ENCODE measurements around the gene LCLAT1.
"Not testable (repeated sequence)": the region's sequence is repeated elsewhere in the genome, so short reads cannot be mapped to it uniquely, and the experiment has no call there.

LCLAT1 gene

DNA sequence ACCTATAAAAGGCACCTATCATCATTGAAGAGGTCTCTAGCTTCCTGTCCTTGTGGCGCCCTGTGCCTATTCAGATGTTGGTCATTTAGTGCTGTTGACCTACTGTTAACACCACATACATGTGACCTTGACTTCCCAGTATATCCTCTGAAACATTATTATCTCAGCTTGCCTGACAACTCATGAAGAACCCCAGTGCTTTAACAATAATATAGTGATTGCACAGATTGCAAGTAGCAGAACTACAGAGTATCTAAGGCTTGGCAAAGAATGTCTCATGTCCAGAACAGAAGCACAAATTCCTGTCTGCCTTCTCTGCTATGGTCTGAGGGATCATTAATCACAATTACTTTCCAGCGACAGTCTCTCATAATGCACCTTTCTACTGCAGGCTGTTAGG lies 165.3 kb downstream of the LCLAT1 start:
- DNase-seq = no peak

GRCh38 chr2:30613001-30613400 lies 166.0 kb downstream of the LCLAT1 start:
- DNase-seq = no peak

- DNase-seq = not testable (repeated sequence)
These were observed 167.2 kb downstream of the LCLAT1 start for GRCh38 chr2:30614227-30614626.

- DNase-seq = no peak
These were observed 168.9 kb downstream of the LCLAT1 start for GRCh38 chr2:30615926-30616325.

DNA sequence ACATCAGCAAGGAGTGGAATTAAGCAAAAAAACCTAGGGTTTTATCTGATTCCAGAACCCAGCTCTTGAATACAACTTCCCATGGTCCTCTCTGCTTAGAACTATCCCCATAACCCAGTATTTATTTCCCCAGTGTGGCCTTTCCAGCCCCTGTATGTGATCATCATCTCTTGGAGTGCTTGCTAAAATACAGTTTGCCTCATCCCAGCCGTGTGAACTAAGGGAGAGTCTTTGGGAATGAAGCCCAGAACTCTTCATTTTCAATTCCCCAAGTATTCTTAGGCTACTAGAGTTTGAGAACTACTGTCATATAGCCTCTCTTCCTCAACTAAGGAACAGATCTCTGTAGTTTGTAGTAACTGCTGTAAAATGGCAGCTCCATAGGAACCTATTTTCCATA lies 173.1 kb downstream of the LCLAT1 start:
- no peak for DNase-seq

- no peak for DNase-seq
These were observed 174.8 kb downstream of the LCLAT1 start for GRCh38 chr2:30621836-30622235.

GRCh38 chr2:30622452-30622851 lies 175.4 kb downstream of the LCLAT1 start:
- no peak for DNase-seq

- DNase-seq = no peak
These were observed 178.2 kb downstream of the LCLAT1 start for GRCh38 chr2:30625276-30625675.

GRCh38 chr2:30625701-30626100 lies 178.7 kb downstream of the LCLAT1 start:
- no peak for DNase-seq

GRCh38 chr2:30626397-30626796 lies 179.4 kb downstream of the LCLAT1 start:
- no peak for DNase-seq

DNA sequence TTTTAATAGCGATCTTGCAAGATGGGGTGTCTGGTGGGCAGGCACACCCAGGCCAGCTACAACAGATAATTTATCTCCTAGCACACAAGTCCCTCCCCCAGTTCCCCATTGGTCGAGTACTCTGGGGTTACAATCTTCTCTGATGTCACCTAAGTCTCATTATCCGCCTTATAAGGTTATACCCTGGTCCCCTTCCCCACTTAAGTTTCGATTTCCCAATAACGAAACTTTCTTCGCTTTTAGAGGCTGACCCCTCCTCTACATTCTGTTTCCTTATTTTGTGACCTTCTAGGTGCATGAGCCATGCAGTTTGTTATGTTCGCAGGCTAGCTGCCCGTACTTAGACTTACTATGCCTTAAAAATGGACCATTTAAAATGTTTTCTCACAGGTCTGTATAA lies 180.1 kb downstream of the LCLAT1 start:
- DNase-seq = no peak

- no peak for DNase-seq
These were observed 181.3 kb downstream of the LCLAT1 start for GRCh38 chr2:30628341-30628740.

- DNase-seq = peak; percentile 69
These were observed 182.8 kb downstream of the LCLAT1 start for GRCh38 chr2:30629866-30630265.

- DNase-seq = peak; percentile 46
These were observed 184.1 kb downstream of the LCLAT1 start for GRCh38 chr2:30631051-30631671.

DNA sequence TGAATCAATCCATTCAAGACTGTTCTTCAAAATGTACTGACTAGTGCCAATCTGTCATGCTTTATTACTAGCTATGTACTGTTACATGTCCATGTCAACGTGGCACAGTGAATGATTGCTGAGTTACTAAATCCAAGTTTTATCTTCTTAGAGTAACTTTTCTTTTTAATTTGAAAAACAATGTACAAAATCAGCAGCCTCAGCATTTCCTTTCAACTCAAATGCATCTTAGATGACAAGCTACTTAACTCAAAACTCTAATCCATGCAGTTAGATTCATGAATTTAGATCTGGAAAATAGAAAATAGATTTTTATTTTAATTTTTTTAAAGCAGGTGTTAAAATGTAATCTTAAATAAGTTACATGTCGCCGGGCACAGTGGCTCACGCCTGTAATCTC lies 186.0 kb downstream of the LCLAT1 start:
- no peak for DNase-seq

- DNase-seq = no peak
These were observed 189.3 kb downstream of the LCLAT1 start for GRCh38 chr2:30636311-30636710.

DNA sequence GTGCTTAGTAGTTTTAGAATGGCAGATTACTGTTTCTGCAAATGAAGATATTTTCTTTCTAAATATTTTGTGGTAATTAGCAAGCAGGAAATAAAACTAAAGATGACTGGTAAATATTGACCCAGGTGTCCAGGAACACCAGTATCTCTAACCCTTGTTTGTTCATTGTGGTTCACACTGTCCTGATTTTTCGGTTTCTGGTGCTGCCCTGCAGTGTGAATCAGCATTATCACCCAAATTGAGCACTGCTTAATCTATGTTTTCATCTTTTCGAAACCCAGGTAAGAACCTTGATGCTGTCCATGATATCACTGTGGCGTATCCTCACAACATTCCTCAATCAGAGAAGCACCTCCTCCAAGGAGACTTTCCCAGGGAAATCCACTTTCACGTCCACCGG lies 192.8 kb downstream of the LCLAT1 start:
- no peak for DNase-seq

DNA sequence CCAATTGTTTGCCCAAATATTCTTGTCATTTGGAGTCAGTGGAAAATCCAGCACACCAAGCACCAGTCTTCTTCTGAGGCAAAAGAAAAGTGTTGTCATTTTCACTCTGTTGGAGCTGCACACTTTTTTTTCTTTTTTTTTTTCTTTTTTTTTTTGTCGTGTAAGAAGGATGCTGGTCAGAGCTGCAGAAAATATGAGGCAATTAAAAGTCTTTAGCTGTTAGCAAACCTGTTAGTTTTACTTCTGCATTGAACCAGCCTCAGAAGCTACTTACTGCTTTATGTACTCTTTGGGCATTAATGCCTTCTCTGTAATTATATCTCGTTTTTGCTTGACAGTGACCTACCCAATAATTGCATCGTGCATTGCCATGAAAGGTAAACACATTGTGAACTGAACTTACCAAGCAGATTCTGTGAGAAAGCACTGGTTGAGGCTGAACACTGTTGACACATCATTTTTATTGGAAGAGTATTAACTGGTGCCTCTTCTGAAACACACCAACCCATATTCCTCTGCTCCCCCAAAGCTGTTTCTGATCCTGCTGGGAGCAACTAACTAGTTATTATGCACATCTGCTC lies 194.8 kb downstream of the LCLAT1 start:
- DNase-seq = no peak

DNA sequence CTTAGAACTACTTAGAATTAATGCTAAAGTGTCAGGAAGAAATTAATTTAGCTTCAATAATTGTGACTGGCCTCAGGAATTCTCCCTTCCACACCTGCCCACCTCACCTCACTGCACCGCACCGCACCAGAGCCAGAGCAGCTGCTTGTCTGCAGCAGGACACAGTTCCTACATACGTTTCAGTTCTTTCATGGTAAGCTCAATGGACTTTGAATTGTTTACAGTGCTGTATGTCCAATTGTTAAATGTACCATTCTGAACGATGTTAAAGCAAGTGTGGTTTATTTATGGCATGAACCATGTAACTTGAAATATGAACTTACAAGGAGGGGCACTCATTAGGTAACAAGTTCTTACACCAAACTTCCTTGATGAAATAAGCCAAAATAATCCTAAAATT lies 196.0 kb downstream of the LCLAT1 start:
- not testable (repeated sequence) for DNase-seq

DNA sequence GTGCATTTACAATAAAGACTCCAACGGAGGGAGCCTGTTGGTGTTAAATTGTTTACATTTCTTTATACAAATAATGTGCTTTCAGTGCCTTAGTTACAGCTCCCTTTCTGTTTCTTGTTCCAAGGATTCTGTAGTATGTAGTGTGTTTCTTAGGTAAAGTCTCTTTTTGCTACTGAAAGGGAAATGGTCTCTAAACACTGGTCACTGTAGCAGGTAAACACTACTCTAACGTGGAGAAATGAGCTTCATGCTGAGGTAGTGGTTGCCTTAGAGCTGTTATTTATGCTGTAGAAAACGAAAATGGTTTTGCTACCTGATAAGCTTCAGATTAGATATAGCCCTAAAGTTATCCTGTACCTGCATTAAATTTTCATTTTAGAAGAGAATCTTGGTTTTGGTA lies 196.6 kb downstream of the LCLAT1 start:
- no peak for DNase-seq

- no peak for DNase-seq
These were observed 198.2 kb downstream of the LCLAT1 start for GRCh38 chr2:30645081-30645744.

DNA sequence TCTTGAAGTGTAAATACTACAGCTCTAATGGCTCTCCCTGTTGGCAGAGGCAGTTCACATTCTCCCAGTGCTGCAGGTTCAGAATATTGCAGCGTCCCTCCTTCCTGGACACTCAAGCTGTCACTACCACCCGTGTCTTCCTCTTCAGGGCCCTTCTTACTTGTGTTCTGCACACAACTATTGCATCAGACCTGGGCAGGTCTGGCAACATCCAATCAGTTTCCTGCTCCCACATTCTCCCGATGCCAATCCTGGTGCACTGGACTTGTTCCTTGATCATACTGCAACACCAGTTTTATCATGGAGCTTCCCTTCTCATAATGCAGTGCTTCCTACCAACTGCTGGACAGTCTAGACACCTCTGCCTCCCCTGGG lies 198.7 kb downstream of the LCLAT1 start:
- no peak for DNase-seq

GRCh38 chr2:30647752-30648457 lies 200.9 kb downstream of the LCLAT1 start:
- no peak for DNase-seq

DNA sequence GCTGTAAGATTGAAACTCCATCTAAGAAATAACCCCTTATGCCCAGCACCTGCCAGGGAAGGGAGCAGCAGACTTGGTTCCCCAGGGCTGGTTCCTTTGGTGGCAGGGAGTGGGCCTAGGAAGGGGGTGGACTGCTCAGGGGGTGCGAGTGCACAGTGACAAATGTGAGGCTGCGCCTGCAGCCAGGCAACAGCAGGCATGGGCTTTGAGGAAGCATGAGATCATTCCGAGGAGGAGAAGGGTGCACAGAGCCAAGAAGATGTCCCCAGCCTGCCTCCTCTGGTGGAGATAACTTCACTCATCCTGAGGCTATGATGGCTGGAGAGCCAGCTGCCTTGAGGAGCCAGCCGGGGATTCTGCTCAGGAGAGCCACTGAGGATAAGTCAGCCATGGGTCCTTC lies 202.2 kb downstream of the LCLAT1 start:
- DNase-seq = no peak
